Measurements from ENCODE around the gene POC5.

DNA sequence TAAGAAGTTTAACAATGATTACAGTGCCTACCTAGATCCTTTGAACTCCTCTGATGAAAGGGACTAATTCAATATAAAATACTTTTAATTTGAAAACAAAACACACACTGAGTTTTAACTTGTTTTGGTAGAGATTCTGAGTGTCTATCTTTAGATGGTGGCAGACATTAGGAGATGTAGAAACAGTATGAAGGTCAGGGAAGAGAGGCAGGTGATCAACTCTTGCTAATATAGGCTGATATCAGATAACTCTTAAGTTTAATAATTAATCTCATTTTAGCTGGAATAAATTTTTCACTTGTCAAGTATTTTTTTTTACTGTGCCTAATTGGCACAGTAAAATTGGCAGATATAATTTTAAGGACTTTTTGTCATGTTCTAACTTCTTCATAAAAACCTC, 30.8 kb downstream of the POC5 start:
- TF ChIP-seq, protein P1, sequence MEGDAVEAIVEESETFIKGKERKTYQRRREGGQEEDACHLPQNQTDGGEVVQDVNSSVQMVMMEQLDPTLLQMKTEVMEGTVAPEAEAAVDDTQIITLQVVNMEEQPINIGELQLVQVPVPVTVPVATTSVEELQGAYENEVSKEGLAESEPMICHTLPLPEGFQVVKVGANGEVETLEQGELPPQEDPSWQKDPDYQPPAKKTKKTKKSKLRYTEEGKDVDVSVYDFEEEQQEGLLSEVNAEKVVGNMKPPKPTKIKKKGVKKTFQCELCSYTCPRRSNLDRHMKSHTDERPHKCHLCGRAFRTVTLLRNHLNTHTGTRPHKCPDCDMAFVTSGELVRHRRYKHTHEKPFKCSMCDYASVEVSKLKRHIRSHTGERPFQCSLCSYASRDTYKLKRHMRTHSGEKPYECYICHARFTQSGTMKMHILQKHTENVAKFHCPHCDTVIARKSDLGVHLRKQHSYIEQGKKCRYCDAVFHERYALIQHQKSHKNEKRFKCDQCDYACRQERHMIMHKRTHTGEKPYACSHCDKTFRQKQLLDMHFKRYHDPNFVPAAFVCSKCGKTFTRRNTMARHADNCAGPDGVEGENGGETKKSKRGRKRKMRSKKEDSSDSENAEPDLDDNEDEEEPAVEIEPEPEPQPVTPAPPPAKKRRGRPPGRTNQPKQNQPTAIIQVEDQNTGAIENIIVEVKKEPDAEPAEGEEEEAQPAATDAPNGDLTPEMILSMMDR (conservative IDR thresholded peaks at IDR 0.05; ENCODE audit: low read depth in 2 of 2) = no peak
- TF ChIP-seq ZNF114 (CRISPR knock-in tag; IDR thresholded peaks at IDR 0.05) (no peak), POLR2AphosphoS5 (IDR thresholded peaks at IDR 0.05; ENCODE audit: low read depth) (no peak), JUNB (IDR thresholded peaks at IDR 0.05; ENCODE audit: unreplicated experiment) (no peak), EZH2phosphoT487 (IDR thresholded peaks at IDR 0.05; ENCODE audit: unreplicated experiment) (no peak)

All from GM23338 (cell line).